Parathyroid adenoma (tissue), 2 donors: Measurements from ENCODE around the gene RAPGEF4.
A peak's percentile ranks its signal among the peaks of the same experiment; 100 is the strongest.

Experiments
- H2AFZ ChIP-seq: fragments of 300-600 bp; sonication (generic); one replicate; pipeline ENCODE4 v1.7.0; 2017; ENCODE audit warnings: antibody characterized with exemption, mild to moderate bottlenecking
- H3K27ac ChIP-seq: fragments of 300-600 bp; sonication (generic); one replicate; pipeline ENCODE4 v1.7.0; 2017
- H3K27me3 ChIP-seq: fragments of 300-600 bp; sonication (generic); one replicate; pipeline ENCODE4 v1.7.0; 2017; ENCODE audit warnings: low read length; ENCODE audit not compliant: control insufficient read depth, insufficient read depth
- H3K36me3 ChIP-seq: fragments of 300-600 bp; sonication (generic); one replicate; pipeline ENCODE4 v1.7.0; 2017; ENCODE audit warnings: low read length; ENCODE audit not compliant: control insufficient read depth, insufficient read depth
- H3K4me1 ChIP-seq: fragments of 300-600 bp; sonication (generic); one replicate; pipeline ENCODE4 v1.7.0; 2017; ENCODE audit warnings: control low read depth
- H3K4me2 ChIP-seq: fragments of 300-600 bp; sonication (generic); one replicate; pipeline ENCODE4 v1.7.0; 2017; ENCODE audit warnings: low read length
- H3K4me3 ChIP-seq: fragments of 300-600 bp; sonication (generic); one replicate; pipeline ENCODE4 v1.7.0; 2017; ENCODE audit warnings: low read depth, low read length
- H3K79me2 ChIP-seq: fragments of 300-600 bp; sonication (generic); one replicate; pipeline ENCODE4 v1.7.0; 2017; ENCODE audit warnings: control low read depth
- H3K9ac ChIP-seq: fragments of 300-600 bp; sonication (generic); one replicate; pipeline ENCODE4 v1.7.0; 2017; ENCODE audit warnings: mild to moderate bottlenecking
- H3K9me3 ChIP-seq: fragments of 300-600 bp; sonication (generic); one replicate; pipeline ENCODE4 v1.7.0; 2017; ENCODE audit warnings: low read length; ENCODE audit not compliant: control insufficient read depth
- CTCF ChIP-seq: fragments of 300-600 bp; sonication (generic); IDR thresholded peaks from one replicate; pipeline ENCODE4 v1.7.0; 2017; ENCODE audit warnings: antibody characterized with exemption, mild to moderate bottlenecking
- donor health status: primary hyperparathyroidism.

RAPGEF4 gene

GRCh38 chr2:173062801-173063200, 327.2 kb downstream of the RAPGEF4 start:
- Histone ChIP-seq H3K27ac (no peak overlapping the region), H3K9me3 (no peaks in the 10 kb centered on the region), H3K9ac (no peak overlapping the region), H2AFZ (no peak overlapping the region), H3K4me1 (no peaks in the 10 kb centered on the region), H3K4me3 (no peak overlapping the region), H3K79me2 (no peaks in the 10 kb centered on the region), H3K27me3 (no peaks in the 10 kb centered on the region), H3K4me2 (no peak overlapping the region), H3K36me3 (no peaks in the 10 kb centered on the region)
- TF ChIP-seq CTCF, result no peak

- Histone ChIP-seq H3K27me3 (no peaks in the 10 kb centered on the region), H3K4me1 (no peaks in the 10 kb centered on the region), H3K27ac (no peak overlapping the region), H3K36me3 (no peaks in the 10 kb centered on the region), H2AFZ (no peak overlapping the region), H3K4me2 (no peak overlapping the region), H3K9ac (no peak overlapping the region), H3K9me3 (no peaks in the 10 kb centered on the region), H3K79me2 (no peaks in the 10 kb centered on the region), H3K4me3 (no peak overlapping the region)
- TF ChIP-seq CTCF, result no peak
Observed at GRCh38 chr2:173064151-173064805, 328.6 kb downstream of the RAPGEF4 start.

- Histone ChIP-seq H3K27ac (no peak overlapping the region), H3K9me3 (no peaks in the 10 kb centered on the region), H2AFZ (no peak overlapping the region), H3K36me3 (no peaks in the 10 kb centered on the region), H3K27me3 (no peaks in the 10 kb centered on the region), H3K79me2 (no peaks in the 10 kb centered on the region), H3K4me1 (no peaks in the 10 kb centered on the region), H3K4me2 (no peak overlapping the region), H3K9ac (no peak overlapping the region), H3K4me3 (no peak overlapping the region)
- TF ChIP-seq CTCF, result no peak
Observed at GRCh38 chr2:173066887-173067676, 331.4 kb downstream of the RAPGEF4 start.

- no peak for TF ChIP-seq CTCF
- H3K79me2 ChIP-seq, result peaks cover 22% of the 10 kb centered on the region
- peak overlapping the region; percentile 74 for H3K4me2 ChIP-seq
- peaks cover 10% of the 10 kb centered on the region for H3K4me1 ChIP-seq
- H3K36me3 ChIP-seq, result no peaks in the 10 kb centered on the region
- no peaks in the 10 kb centered on the region for H3K27me3 ChIP-seq
- H3K9me3 ChIP-seq, result no peaks in the 10 kb centered on the region
- H3K4me3 ChIP-seq, result peak overlapping the region; percentile 58
- H3K9ac ChIP-seq, result no peak overlapping the region
- peak overlapping the region; percentile 92 for H3K27ac ChIP-seq
- peak overlapping the region; percentile 99 for H2AFZ ChIP-seq
Observed at GRCh38 chr2:173075056-173075780, 339.6 kb downstream of the RAPGEF4 start.
